HPDE6-E6E7 (cell line): ENCODE results near the gene ARFGEF2.
"Not testable (repeated sequence)": the region's sequence is repeated elsewhere in the genome, so short reads cannot be mapped to it uniquely, and the experiment has no call there.

Experiments
- DNase-seq: peaks from one replicate; pipeline ENCODE4 v3.0.0; 2011; ENCODE audit warnings: missing footprints; ENCODE audit errors: extremely low spot score

ARFGEF2 gene

DNA sequence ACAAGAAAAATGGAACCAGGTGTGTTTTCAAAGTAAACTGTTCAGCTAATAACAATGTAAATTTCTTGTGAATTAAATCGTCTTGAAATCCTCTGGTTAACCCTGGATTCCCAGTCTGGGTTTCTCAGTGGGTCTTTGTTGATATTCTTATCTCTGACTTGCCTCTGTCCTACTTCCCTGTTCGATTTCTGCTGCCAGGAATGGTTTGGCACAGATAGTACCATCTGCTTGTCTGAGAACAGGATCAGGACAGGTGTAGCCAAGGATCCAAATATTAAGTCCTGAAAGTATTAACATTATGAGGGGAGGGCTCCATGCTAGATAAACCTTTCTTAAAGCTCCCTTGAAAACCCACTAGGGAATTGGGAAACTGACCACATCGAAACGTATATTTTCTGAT is 30.1 kb downstream of the ARFGEF2 start:
- DNase-seq: no peak

DNA sequence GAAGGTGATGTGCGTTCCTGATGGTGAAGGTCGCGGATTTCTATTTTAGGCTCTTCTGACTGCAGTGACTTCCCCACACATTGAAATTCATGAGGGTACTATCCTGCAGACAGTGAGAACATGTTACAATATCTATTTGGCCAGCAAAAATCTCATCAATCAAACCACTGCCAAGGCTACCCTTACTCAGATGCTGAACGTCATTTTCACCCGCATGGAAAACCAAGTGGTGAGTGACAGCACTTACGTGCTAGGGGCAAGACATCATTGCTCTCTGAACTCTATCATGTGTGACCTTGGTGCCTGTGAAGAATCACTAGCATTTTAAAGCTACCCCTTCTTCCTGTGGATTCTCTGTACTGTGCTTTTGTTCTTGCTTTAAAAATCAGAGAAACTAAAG is 31.1 kb downstream of the ARFGEF2 start:
- no peak for DNase-seq

DNA sequence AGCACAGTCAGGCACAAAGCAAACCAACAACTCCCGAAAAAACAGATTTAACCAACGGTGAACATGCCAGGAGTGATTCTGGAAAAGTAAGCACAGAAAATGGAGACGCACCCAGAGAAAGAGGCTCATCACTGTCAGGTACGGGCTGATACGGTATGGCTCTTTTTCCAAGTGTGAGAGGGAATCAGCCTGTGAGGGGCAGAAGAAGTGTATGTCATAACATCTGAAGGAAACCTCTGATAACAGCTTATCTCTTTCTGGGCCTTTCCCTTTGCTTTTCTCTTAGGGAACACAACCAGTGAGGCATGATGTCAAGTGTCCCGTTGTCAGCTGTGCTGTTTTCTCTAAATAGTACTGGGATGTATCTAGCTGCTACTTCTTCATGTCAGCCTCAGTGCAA is 32.1 kb downstream of the ARFGEF2 start:
- DNase-seq: no peak

DNA sequence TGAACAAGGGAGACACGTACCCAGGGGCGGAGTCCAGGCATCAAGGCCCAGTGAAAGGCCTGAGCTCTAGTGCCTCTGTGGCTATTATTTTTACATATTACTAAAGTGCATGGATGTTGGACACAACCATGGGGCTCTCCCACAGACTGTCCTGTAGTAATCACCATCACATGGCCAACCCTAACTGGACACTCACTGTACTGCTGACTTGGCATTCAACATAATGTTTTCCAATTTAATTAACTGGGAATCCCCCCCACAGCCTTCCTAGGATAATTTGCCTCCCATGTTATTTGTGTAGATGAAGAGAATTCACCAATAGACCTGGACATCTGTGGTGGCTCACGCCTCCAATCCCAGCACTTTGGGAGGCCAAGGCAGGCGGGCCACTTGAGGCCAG is 34.5 kb downstream of the ARFGEF2 start:
- DNase-seq: no peak

DNA sequence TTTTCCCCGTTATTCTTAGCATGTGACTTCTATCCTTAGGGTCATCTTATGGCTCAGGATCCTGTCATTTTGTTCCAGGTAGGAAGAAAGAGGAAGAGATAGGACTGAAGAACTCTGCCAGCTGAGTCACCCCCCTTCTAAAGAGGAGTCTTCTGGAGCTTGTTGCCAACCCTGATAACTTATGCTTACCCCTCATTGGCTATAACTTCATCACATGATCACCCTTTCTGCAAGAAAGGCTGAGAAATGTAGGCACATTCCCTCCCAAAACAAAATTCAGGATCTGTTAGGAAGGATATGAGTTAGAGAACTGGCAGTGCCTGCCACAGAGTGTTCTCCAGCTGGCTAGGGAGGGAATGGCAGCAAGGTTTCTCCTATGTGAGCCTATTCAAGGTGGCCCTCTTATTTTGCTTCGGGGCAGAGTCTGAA is 35.6 kb downstream of the ARFGEF2 start:
- no peak for DNase-seq

DNA sequence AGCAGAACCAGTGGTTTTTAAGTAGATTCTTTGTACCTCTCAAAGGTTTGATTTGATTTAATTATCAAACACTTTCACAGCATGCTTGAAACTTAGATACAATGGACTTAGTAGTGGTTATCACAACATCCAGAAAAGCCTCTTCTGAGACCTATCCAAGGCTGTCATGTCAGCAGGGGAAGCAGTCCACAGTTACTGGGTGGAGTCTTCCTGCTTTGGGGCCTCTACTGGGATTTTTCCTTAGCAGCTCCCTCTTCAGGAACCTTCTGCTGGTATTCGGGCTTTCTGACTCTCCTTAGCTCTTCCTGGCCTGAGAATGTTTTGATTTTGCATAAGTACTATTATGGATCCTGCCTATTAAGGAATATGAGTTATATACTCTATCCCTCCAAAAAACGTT is 36.0 kb downstream of the ARFGEF2 start:
- DNase-seq: no peak

DNA sequence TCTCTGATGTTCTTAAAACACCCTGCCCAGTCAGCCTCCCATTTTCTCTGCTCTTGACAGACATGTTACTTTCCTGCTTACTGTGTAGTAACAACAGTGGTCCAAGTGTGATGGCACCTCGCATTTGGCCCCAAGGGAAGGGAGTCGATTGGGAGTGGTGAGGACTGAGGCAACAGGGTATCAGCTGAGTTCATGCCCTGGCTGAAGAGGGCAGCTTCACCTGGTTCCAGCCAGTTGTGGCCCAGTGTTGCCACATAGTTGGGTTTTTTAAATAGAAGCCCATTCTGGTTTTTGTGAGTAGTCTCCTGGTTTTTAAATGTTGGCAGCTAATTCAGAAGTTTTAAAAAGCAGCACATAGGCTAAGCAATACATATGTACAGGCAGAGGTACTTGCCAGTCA is 37.2 kb downstream of the ARFGEF2 start:
- no peak for DNase-seq

DNA sequence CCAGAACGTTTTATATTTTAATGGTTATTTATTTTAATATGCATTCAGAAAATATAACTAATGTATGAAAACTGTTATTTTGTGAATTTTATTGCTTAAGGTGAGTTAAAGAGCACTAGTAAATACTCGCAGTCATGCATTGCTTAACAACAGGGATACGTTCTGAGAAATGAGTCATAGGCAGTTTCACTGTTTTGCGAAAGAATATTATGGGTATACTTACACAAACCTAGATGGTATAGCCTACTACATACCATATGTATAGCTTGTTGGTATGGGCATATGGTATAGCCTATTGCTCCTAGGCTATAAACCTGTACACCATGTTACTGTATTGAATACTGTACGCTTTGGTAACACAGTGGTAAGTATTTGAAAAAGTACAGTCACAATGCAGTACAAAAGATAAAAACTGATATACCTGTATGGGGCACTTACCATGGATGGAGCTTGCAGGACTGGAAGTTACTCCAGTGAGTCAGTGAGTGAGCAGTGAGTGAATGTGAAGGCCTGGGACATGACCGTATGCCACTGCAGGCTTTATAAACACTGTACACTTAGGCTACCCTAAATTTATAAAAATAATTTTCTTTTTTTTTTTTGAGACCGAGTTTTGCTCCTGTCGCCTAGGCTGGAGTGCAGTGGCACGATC is 38.5 kb downstream of the ARFGEF2 start:
- DNase-seq: no peak

DNA sequence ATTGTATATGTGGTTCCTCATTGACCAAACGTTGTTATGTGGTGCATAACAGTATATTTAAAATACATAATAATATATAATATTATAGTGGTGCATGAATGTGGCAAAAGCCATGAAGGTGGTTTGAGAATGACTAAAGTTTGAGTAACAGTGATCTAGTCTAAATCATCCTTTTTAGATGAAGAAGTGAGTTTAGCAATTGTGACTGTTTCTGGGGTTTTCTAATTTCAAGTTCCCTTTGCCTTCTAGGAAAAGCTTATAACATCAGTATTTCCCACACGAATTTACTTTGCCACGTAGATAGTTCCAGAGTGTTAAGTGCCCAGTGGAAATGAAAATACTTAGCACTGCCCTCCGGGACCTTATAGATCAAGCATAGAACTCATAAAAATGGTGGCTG is 40.9 kb downstream of the ARFGEF2 start:
- no peak for DNase-seq

DNA sequence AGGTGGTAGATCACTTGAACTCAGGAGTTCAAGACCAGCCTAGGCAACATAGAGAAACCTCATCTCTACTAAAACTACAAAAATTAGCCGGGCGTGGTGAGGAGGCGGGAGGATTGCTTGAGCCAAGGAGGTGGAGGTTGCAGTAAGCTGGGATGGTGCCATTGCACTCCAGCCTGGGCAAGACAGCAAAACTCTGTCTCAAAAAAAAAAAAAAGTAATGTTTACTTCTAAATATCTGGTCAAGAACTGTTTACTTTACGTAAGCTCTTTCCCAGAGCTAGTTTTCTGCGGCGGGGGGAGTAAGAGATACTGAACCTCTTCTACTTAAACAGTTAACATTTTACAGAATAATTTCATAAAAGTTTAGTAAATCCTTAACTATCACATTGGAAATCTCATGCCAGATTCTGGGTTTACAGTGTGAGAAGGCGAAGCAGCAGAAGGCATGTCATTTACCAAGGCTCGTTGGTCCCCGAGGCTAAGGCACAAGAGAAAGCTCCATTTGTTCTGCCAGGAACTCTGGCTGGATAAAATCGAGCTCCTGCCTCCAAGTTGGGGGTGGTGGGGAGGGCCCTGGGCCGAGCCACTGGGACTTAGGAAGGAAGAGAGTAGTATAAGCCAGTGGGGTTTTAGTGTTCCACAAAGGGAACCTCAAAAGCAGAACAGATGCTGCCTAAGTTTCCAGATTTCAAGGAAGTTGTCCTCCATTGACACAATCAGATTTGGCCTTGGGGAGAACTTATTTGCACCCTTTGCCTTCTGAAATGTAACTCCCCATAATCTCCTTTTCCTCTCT is 41.7 kb downstream of the ARFGEF2 start:
- DNase-seq: no peak

DNA sequence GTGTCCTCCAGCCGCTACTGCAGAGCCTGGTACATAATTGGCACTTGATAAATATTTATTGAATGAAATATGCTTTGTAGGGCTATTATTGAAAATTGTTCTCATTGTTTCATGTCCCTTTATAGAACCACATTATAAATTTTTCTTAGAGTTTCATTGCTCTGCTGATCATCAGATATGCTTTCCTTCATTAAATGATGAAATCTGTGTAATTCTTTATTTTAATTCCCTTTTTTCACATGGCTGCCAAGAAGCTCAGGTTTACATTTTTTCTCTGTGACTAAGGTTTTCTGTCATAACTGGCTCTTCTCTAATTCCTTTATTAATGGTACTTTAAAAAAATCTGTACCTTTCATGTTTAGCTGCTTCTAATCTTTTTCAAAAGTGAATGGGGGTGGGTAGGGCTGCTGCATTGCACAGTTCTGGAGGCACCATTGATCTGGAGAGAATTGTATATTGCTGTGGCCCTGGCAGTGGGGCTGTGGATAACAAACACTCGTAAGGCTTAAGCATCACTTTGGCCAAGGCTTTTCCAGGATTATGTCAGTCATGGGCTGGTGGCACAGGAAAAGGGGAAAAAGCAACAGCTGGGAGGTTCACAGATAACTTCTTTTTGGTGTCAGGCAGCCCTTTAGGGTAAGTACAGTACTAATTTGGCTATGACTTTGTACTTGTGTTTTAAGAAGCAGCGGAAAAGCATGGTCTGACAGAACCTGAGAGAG is 43.8 kb downstream of the ARFGEF2 start:
- no peak for DNase-seq

DNA sequence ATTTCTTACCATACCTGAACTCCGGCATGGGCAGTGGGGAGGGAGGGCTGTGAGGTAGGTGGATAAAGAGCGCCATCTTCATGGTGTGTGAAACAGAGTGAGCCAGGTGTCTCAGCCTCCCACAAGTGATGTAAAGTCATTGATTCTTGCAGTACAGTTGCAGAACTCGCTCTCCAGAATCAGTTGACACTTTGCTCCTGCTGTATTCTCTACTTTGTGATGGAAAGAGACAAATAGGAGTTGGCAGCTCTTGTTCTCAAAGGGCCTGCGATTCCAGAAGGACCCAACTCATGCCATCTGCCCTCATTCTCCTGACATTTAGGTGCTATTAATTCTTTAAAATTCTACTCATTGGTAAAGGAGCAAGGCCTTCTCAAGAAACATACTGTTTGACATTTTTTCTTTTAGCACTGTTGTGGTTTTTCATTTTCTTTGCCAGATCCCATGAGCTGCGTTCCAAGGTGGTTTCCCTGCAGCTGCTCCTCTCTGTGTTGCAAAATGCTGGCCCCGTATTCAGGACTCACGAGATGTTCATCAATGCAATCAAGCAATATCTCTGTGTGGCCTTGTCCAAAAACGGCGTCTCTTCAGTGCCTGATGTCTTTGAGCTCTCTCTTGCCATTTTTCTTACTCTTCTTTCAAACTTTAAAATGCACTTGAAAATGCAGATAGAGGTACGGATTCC is 49.3 kb downstream of the ARFGEF2 start:
- DNase-seq: no peak

DNA sequence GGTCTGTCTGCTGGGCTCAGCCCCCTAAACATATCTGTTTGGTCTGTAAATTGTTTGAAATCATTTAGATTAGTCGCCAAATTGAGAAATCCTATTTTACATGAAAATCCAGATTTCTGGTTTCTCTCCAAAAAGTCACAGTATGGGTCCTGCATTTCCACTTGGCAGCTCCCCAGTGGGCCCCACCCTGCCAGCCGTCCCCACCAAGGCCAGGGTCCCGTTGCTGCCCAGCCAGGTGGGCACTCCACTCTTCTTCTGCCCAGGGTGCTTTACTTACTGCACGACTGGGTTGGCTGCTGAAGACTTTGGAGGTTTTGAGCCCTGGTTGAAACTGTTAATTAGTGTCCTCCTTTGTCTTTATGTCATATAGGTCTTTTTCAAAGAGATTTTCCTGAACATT is 50.4 kb downstream of the ARFGEF2 start:
- no peak for DNase-seq

DNA sequence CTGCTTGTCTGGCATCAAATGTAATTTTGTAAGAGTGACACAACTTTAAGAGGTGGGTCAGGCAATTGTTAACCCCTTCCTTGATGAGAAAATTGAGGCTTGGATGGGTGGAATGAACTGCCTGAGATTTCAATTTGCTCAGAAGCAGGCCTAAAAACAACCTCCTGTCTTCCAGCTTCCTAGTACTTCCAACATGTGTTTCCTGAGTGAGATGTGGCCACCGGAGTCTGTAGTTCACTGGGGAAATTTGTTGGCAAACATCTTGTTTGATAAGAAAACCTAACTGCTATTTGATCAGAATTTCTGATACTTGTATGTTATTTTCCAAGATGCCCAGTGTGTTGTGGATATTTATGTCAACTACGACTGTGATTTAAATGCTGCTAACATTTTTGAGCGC is 51.3 kb downstream of the ARFGEF2 start:
- no peak for DNase-seq

DNA sequence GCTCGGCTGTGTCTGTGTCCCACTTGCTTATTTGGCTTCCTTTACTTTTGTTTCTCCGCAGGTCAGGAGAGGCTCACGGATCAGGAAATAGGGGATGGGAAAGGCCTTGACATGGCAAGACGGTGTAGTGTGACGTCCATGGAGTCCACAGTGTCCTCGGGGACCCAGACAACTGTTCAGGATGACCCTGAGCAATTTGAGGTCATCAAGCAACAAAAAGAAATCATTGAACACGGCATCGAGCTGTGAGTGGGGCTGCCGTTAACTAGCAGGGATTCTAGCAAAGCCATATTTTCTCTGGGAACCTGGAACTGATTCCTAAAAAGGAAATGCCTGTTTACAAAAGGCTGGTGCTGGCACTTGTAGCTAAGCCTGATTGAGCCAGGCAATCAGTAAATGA is 54.4 kb downstream of the ARFGEF2 start:
- DNase-seq: no peak

DNA sequence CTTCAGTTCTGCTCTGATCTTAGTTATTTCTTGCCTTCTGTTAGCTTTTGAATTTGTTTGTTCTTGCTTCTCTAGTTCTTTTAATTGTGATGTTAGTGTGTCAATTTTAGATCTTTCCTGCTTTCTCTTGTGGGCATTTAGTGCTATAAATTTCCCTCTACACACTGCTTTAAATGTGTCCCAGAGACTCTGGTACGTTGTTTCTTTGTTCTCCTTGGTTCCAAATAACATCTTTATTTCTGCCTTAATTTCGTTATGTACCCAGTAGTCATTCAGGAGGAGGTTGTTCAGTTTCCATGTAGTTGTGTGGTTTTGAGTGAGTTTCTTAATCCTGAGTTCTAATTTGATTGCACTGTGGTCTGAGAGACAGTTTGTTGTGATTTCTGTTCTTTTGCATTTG is 58.5 kb downstream of the ARFGEF2 start:
- not testable (repeated sequence) for DNase-seq

DNA sequence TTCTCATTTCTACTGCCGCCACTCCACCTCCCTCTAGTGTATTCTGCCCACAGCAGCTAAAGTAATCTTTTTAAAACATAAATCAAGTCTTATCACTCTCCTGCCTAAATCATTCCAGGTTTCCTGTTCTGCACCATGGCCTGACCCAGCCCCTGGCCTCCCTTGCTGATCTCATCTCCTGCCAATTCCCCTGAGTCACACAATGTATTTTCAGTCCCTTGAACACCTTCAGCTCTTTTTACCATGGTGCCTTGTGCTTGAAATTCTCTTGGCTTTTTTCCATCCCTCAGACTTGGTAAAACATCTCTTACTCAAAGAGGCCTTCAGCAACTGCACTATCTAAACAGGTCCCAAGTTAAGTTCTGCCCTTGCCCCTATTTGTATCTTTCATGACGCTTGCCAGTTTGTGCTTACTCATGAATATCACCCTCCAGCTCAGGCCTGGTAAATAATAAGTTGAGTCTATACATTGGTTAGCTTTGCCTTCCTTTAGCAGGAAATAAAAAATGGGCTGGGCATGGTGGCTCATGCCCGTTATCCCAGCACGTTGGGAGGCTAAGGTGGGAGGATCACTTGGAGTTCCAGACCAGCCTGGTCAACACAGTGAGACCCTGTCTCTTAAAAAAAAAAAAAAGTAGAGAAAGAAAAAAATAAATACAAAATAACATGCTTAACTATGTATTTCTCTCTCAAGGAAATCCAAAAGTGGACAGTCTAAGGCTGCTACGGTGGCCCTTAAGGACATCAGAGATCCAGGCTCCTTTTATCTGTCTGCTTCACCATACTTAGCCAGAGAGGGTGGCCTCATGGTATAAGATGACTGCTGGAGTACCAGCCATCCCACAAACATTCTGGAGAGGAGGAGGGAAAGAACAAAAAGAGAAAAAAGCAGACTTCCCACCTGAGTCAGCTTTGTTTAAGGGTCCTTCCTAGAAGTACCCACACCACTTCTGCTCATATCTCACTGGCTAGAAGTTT is 62.2 kb downstream of the ARFGEF2 start:
- peak; percentile 94 for DNase-seq

DNA sequence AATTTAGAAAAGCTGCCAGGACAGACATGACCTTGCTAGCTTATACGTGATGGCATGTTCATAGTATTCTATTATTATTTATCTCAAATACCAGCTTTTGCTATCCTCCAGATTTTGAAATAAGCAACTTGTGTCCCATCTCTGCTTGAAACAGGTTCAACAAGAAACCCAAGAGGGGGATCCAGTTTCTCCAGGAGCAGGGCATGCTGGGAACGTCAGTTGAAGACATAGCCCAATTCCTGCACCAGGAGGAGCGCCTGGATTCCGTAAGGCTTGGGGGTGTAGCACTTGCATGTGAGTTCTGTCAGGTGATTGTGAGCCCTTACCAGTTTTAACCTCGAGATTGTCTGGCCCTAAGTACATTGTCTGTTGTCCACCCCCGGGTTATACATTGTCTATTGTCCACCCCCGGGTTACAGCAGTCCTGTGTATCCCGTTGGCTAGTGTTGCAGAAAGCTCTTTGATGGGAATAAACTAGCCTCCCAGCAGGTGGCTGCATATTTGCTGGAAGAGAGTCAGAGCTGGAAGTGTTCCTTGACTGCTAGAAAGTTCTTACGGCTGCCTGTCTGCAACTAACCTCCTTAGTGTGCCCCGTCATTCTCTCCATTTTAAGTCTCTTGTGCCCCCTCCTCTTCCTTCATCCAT is 63.2 kb downstream of the ARFGEF2 start:
- no peak for DNase-seq

DNA sequence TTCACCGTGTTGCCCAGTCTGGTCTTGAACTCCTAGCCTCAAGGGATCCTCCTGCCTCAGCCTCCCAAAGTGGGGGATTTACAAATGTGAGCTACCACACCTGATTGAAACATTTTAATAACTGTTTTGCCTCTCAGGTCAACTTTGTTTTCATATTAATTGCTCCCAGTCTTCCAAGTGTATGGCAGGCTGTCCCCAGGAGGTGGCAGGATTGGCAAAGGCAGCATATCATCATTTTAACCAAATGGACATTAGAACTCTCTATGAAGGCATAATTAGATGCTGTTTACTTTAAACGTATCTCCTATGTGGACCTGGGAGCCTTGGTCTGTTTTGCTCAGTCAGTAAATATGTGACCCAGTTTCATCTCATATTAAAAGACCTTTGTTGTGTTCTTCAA is 65.4 kb downstream of the ARFGEF2 start:
- peak; percentile 31 for DNase-seq

DNA sequence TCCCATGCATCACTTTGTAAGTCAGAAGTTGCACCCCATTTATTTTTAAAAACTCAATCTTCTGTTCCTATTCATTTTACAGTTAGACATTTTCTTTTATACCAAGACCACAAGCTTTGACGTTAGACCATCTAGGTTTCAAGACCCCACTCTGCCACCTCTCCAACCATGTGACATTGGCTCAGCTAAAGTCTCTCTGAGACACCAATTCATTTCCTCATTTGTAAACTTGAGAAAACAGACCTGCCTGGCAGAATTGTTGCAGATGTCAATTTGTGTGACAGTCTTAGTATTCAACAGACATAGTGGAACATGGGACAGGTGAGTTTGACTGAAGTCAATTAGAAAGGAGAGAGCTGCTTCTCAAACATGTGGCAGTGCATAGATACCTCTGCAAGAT is 69.0 kb downstream of the ARFGEF2 start:
- DNase-seq: no peak

DNA sequence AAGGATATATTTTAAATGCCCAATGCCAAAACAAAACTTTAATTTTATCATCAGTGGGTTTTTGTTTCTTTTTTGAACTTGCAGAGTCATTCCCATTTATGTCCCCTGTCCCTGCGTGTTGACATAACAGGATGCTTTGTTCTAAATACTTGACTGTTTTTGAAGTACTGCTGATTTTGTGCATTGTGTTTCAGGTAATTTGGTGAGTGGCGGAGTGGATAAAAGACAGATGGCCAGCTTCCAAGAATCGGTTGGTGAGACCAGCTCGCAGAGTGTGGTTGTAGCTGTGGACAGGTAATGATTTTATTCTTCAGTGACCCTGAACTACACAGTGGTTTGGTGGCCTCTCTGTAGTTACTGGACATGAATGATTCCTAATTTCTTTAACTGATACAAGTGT is 74.1 kb downstream of the ARFGEF2 start:
- no peak for DNase-seq
